HG03196 (cell line): ENCODE results near the gene NDUFS4.
"Not testable (repeated sequence)": the region's sequence is repeated elsewhere in the genome, so short reads cannot be mapped to it uniquely, and the experiment has no call there.

ENCODE experiments used
- ATAC-seq: cut with Tn5 transposase; IDR thresholded peaks from one replicate; pipeline ENCODE4 v1.9.1; 2021; ENCODE audit not compliant: unreplicated experiment

NDUFS4 gene

GRCh38 chr5:53571403-53571802 lies 11.0 kb downstream of the NDUFS4 start:
- ATAC-seq: no peak

GRCh38 chr5:53575101-53575500 lies 14.7 kb downstream of the NDUFS4 start:
- no peak for ATAC-seq

- no peak for ATAC-seq
These were observed 15.4 kb downstream of the NDUFS4 start for GRCh38 chr5:53575831-53576230.

- ATAC-seq: no peak
These were observed 16.2 kb downstream of the NDUFS4 start for GRCh38 chr5:53576674-53577073.

- ATAC-seq: no peak
These were observed 18.4 kb downstream of the NDUFS4 start for GRCh38 chr5:53578854-53579253.

GRCh38 chr5:53580547-53580946 lies 20.1 kb downstream of the NDUFS4 start:
- no peak for ATAC-seq

GRCh38 chr5:53582225-53582624 lies 21.8 kb downstream of the NDUFS4 start:
- ATAC-seq: no peak

GRCh38 chr5:53590759-53591158 lies 30.3 kb downstream of the NDUFS4 start:
- ATAC-seq: no peak

- ATAC-seq: no peak
These were observed 34.0 kb downstream of the NDUFS4 start for GRCh38 chr5:53594419-53594818.

GRCh38 chr5:53597894-53598293 lies 37.5 kb downstream of the NDUFS4 start:
- ATAC-seq: no peak

- ATAC-seq: no peak
These were observed 41.1 kb downstream of the NDUFS4 start for GRCh38 chr5:53601570-53601969.

- ATAC-seq: no peak
These were observed 42.7 kb downstream of the NDUFS4 start for GRCh38 chr5:53603009-53603687.

- ATAC-seq: no peak
These were observed 43.9 kb downstream of the NDUFS4 start for GRCh38 chr5:53604309-53604708.

- ATAC-seq: no peak
These were observed 47.4 kb downstream of the NDUFS4 start for GRCh38 chr5:53607886-53608285.

GRCh38 chr5:53608897-53609296 lies 48.5 kb downstream of the NDUFS4 start:
- not testable (repeated sequence) for ATAC-seq

GRCh38 chr5:53613061-53613460 lies 52.6 kb downstream of the NDUFS4 start:
- no peak for ATAC-seq

- ATAC-seq: no peak
These were observed 53.1 kb downstream of the NDUFS4 start for GRCh38 chr5:53613536-53613935.

- no peak for ATAC-seq
These were observed 54.0 kb downstream of the NDUFS4 start for GRCh38 chr5:53614376-53614885.

GRCh38 chr5:53616939-53617549 lies 56.6 kb downstream of the NDUFS4 start:
- ATAC-seq: no peak

GRCh38 chr5:53631251-53631650 lies 70.8 kb downstream of the NDUFS4 start:
- no peak for ATAC-seq

- no peak for ATAC-seq
These were observed 81.6 kb downstream of the NDUFS4 start for GRCh38 chr5:53642061-53642460.

GRCh38 chr5:53643445-53643844 lies 83.0 kb downstream of the NDUFS4 start:
- no peak for ATAC-seq

- ATAC-seq: no peak
These were observed 84.6 kb downstream of the NDUFS4 start for GRCh38 chr5:53645078-53645477.
